PC-9 (cell line): ENCODE measurements around the gene FIGN.

Source experiments
- EZH2 ChIP-seq: fragments of 200-600 bp; sonication (generic); IDR thresholded peaks from 2 replicates; pipeline ENCODE4 v1.8.0; 2017; ENCODE audit warnings: antibody characterized with exemption, low read depth
- TF ChIP-seq, protein P1 (sequence below): fragments of 200-600 bp; sonication (generic); conservative IDR thresholded peaks from 2 replicates; pipeline ENCODE4 v1.6.1; 2017; ENCODE audit warnings: mixed run types, antibody characterized with exemption, mild to moderate bottlenecking, moderate library complexity

DNA sequence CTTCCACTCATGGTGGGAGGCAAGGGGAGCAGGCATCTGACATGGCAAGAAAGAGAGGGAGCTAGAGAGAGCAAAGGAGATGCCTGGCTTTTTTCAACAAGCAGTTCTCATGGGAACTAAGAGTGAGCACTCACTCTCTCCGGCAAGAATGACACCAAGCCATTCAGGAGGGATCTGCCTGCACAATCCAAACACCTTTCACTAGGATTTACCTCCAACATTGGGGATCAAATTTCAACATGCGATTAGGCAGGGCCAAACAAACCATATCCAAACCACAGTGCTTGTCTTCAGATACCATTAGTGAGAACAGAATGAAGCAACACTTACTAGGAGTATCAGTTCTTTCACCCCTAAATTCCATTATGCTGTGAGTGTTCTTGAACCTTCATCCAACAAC is 77.3 kb downstream of the FIGN start:
- TF ChIP-seq, protein P1, sequence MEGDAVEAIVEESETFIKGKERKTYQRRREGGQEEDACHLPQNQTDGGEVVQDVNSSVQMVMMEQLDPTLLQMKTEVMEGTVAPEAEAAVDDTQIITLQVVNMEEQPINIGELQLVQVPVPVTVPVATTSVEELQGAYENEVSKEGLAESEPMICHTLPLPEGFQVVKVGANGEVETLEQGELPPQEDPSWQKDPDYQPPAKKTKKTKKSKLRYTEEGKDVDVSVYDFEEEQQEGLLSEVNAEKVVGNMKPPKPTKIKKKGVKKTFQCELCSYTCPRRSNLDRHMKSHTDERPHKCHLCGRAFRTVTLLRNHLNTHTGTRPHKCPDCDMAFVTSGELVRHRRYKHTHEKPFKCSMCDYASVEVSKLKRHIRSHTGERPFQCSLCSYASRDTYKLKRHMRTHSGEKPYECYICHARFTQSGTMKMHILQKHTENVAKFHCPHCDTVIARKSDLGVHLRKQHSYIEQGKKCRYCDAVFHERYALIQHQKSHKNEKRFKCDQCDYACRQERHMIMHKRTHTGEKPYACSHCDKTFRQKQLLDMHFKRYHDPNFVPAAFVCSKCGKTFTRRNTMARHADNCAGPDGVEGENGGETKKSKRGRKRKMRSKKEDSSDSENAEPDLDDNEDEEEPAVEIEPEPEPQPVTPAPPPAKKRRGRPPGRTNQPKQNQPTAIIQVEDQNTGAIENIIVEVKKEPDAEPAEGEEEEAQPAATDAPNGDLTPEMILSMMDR: no peak
- no peak for TF ChIP-seq EZH2
